ENCODE results near the gene CSNK2A1.

The CSNK2A1 gene

DNA sequence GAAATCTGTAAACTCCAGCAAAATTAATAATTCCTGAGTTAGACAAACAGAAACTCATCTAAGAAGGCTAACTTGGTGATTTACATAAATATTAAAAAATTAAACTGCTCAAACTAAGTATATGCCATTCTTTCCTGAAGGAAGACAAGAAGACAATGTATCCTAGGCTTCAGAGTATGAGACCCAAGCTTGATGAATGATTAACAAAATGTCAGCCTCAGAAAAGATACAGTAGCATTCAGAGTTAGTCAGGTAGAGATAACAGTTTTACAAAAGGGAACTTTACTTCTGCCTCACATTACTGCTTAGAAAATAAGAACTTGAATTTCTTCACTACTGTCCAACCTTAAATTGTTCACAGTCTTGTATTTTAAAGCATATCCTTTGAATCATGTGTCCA is 12.0 kb downstream of the CSNK2A1 start:
- H3K36me3 ChIP-seq: peaks cover 8% of the 10 kb centered on the region

DNA sequence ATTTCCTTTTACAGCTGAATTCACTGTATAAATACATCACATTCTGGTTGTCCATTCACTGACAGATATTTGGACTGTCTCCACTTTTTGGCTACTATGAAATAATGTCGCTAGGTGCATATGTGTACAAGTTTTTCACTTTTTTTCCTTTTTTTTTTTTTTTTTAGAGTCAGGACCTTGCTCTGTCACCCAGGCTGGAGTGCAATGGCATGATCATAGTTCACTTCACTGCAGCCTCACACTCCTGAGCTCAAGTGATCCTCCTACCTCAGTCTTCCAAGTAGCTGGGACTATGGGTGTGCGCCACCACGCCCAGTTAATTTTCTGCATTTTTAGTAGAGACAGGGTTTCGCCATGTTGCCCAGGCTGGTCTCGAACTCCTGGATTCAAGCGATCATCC is 13.3 kb downstream of the CSNK2A1 start:
- no peak overlapping the region for H3K27ac ChIP-seq
- TF ChIP-seq, protein P1, sequence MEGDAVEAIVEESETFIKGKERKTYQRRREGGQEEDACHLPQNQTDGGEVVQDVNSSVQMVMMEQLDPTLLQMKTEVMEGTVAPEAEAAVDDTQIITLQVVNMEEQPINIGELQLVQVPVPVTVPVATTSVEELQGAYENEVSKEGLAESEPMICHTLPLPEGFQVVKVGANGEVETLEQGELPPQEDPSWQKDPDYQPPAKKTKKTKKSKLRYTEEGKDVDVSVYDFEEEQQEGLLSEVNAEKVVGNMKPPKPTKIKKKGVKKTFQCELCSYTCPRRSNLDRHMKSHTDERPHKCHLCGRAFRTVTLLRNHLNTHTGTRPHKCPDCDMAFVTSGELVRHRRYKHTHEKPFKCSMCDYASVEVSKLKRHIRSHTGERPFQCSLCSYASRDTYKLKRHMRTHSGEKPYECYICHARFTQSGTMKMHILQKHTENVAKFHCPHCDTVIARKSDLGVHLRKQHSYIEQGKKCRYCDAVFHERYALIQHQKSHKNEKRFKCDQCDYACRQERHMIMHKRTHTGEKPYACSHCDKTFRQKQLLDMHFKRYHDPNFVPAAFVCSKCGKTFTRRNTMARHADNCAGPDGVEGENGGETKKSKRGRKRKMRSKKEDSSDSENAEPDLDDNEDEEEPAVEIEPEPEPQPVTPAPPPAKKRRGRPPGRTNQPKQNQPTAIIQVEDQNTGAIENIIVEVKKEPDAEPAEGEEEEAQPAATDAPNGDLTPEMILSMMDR (IDR thresholded peaks at IDR 0.05): no peak
- H3K4me1 ChIP-seq (ENCODE audit: control insufficient read depth in 1 of 2, insufficient read depth in 1 of 2, low read depth in 1 of 2, low read length in 1 of 2): peaks cover 14 to 15% of the 10 kb centered on the region in 2 experiments
- no peaks in the 10 kb centered on the region for H3K27me3 ChIP-seq
- no peak overlapping the region for H3K4me3 ChIP-seq (ENCODE audit: low read depth in 1 of 2, low read length in 1 of 2)
- peaks cover 12% of the 10 kb centered on the region for H3K36me3 ChIP-seq
- H3K9me3 ChIP-seq: no peaks in the 10 kb centered on the region

More for the DNA sequence above, 12.0 kb downstream of the CSNK2A1 start:
- Histone ChIP-seq H3K9me3 (no peaks in the 10 kb centered on the region), H3K27me3 (no peaks in the 10 kb centered on the region), H3K4me3 (ENCODE audit: low read depth in 1 of 2, low read length in 1 of 2) (no peak overlapping the region), H3K27ac (no peak overlapping the region), H3K4me1 (ENCODE audit: control insufficient read depth in 1 of 2, insufficient read depth in 1 of 2, low read depth in 1 of 2, low read length in 1 of 2) (peaks cover 22 to 24% of the 10 kb centered on the region in 2 experiments)
- TF ChIP-seq, protein P1 (IDR thresholded peaks at IDR 0.05): no peak

DNA sequence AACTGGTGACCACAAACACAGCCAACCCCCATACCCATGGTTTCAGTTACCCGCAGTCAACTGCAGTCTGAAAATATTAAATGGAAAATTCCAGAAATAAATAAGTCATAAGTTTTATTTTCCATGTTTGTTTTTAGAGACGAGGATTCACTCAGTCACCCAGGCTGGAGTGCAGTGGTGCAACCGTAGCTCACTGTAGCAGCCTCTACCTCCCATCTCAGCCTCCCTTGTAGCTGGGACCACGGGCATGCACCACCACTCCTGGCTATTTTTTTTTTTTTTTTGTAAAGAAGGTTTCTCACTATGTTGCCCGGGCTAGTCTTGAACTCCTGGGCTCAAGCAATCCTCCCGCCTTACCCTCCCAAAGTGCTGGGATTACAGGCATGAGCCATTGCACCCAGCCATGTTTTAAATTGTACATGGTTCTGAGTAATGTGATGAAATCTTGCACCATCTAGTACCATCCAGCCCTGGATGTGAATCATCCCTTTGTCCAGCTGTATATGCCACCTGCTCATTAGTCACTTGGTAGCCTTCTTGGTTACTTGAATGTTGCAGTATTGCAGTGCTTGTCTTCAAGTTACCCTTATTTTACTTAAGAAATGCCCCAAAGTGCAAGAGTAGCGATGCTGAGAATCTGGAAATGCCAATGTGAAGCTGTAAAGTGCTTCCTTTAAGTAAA is 14.5 kb downstream of the CSNK2A1 start:
- H3K9me3 ChIP-seq: no peaks in the 10 kb centered on the region
- H3K27me3 ChIP-seq: no peaks in the 10 kb centered on the region
- H3K27ac ChIP-seq: no peak overlapping the region
- peaks cover 12% of the 10 kb centered on the region for H3K36me3 ChIP-seq
- H3K4me1 ChIP-seq (ENCODE audit: control insufficient read depth in 1 of 2, insufficient read depth in 1 of 2, low read depth in 1 of 2, low read length in 1 of 2): peaks cover 14 to 15% of the 10 kb centered on the region in 2 experiments
- TF ChIP-seq, protein P1 (IDR thresholded peaks at IDR 0.05): no peak
- H3K4me3 ChIP-seq (ENCODE audit: low read depth in 1 of 2, low read length in 1 of 2): no peak overlapping the region

DNA sequence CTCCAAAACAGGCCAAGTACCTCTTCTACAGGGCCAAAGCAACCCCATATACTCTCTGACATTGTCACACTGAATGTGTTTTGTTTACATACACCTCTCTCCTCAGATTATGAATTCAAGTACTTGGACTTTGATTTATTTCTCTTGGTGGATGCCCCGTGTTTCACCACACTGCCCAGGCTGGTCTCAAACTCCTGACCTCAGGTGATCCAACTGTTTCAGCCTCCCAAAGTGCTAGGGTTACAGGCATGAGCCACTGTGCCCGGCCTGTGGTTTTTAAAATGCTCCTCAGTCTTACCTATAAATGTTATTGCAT is 16.1 kb downstream of the CSNK2A1 start:
- no peaks in the 10 kb centered on the region for H3K27me3 ChIP-seq
- TF ChIP-seq, protein P1 (IDR thresholded peaks at IDR 0.05): no peak
- no peak overlapping the region for H3K4me3 ChIP-seq (ENCODE audit: low read depth in 1 of 2, low read length in 1 of 2)
- no peak overlapping the region for H3K27ac ChIP-seq
- no peaks in the 10 kb centered on the region for H3K9me3 ChIP-seq
- H3K36me3 ChIP-seq: peaks cover 16% of the 10 kb centered on the region
- H3K4me1 ChIP-seq (ENCODE audit: control insufficient read depth in 1 of 2, insufficient read depth in 1 of 2, low read depth in 1 of 2, low read length in 1 of 2): peaks cover 4 to 7% of the 10 kb centered on the region in 2 experiments

DNA sequence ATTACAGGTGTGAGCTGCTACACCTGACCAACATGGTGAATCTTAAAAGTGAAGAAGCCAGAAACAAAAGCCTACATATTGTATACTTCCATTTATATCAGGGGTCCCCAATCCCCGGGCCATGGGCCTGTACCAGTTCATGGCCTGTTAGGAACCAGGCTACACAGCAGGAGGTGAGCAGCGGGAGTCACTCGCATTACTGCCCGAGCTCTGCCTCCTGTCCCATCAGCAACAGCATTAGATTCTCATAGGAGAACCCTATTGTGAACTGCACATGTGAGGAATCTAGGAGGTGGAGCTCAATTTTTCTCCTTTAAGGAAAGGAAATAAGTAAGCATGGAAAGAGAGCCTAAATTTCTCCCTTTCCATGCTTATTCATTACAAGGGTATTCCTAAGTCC is 21.7 kb downstream of the CSNK2A1 start:
- no peak overlapping the region for H3K27ac ChIP-seq
- H3K27me3 ChIP-seq: no peaks in the 10 kb centered on the region
- H3K4me3 ChIP-seq (ENCODE audit: low read depth in 1 of 2, low read length in 1 of 2): no peak overlapping the region
- H3K4me1 ChIP-seq (ENCODE audit: control insufficient read depth in 1 of 2, insufficient read depth in 1 of 2, low read depth in 1 of 2, low read length in 1 of 2): no peaks in the 10 kb centered on the region
- peaks cover 11% of the 10 kb centered on the region for H3K9me3 ChIP-seq
- TF ChIP-seq, protein P1 (IDR thresholded peaks at IDR 0.05): no peak
- H3K36me3 ChIP-seq: peaks cover 13% of the 10 kb centered on the region

Data from neutrophil (primary cell).